Measurements from ENCODE around the gene TMEM50B.
"Not testable (repeated sequence)": the region's sequence is repeated elsewhere in the genome, so short reads cannot be mapped to it uniquely, and the experiment has no call there.

TMEM50B gene

DNA sequence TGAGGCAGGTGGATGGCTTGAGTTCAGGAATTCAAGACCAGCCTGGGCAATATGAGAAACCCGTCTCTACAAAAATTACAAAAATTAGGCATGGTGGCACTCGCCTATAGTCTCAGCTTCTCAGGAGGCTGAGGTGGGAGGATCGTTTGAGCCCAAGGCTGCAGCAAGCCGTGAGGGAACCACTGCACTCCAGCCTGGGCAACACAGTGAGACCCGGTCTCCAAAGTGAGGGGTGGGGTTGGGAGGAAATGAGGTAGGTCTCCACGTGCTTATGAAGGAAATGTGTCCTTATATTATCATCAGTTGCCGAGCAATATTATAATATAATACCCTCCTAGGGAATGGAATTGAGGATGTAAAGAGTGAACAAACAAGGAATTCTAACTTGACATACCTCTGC is 2.7 kb downstream of the TMEM50B start:
- DNase-seq, result no peak

DNA sequence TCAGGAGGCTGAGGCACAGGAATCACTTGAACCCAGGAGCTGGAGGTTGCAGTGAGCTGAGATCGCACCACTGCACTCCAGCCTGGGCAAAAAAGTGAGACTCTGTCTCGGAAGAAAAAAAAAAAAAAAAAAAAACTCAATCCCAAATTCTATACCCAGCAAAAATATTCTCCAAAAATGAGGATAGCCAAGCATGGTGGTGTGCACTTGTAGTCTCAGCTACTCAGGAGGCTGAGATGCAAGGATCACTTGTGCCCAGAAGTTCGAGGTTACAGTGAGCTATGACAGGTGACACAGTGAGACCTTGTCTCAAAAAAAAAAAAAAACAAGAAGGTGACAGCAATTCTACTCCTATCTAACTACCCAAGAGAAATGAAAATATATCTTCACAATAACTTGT is 6.4 kb downstream of the TMEM50B start:
- DNase-seq, result no peak

DNA sequence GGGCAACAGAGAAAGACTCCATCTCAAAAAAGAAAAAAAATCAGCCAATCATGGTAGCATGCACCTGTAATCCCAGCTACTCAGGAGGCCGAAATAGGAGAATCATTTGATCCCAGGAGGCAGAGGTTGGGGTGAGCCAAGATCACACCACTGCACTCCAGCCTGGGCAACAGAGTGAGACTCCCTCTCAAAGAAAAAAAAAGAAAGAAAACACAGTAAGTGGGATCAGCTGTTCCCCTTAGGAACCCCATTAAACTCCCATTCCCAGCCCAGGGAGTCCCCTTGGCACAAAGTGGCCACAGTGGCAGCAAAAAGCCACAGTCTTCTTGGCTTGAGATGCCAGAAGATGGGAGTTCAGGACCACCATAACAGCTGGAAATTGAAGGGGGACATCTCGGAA is 9.1 kb downstream of the TMEM50B start:
- DNase-seq, result no peak

DNA sequence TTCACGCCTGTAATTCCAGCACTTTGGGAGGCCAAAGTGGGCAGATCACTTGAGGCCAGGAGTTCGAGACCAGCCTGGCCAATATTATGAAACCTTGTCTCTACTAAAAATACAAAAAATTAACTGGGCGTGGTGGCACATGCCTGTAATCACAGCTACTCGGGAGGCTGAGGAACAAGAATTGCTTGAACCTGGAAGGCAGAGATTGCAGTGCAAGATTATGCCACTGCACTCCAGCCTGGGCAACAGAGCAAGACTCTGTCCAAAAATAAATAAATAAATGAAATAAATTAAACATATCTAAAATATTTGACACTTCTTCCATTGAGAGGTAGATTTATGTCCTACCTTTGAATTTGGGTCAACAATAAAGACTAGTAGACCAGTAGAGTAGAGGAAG is 10.6 kb downstream of the TMEM50B start:
- DNase-seq, result not testable (repeated sequence)

DNA sequence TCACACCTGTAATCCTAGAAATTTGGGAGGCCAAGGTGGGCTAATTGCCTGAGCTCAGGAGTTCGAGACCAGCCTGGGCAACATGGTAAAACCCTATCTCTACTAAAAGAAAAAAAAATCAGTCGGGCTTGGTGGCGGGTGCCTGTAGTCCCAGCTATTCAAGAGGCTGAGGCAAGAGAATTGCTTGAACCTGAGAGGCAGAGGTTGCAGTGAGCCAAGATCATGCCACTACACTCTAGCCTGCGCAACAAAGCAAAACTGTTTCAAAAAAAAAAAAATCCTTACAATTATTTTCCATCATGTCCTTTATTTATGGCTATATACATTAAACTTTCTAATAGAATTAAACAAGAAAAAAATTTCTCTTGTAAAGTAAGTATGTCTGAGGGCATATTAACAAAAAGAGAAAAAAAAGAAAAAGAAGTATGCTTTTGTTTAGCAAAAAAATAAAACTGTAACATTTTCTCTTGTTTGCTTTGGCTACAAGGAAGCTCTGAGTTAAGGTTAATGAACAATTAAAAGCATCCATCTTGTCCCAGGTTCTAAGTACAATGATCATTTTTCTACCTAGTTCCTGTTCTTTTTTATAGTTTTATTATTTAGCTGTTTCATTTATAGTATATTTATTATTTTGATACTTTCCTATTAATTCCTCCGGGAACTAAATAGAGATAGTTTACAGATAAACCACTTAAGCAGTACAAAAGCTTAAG is 18.1 kb downstream of the TMEM50B start:
- DNase-seq, result no peak

DNA sequence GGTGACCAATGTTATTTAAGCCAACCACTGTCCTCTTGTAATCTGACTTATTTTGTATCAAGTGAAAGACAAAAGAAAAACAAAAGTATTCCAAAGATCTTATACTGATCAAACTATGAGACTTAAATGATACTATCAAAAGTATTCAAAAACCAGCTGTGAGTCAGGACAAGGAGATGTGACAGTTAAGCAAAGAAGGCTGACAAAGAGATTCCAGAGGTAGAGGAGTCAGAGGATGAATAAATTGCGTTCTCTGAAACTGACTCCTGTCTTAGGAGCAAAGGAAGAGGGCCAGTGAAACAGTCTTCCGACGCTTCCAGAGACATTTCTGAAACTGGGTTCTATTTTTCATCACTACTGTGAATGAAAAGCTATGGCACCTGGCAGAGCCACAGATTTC is 20.9 kb downstream of the TMEM50B start:
- DNase-seq, result no peak

DNA sequence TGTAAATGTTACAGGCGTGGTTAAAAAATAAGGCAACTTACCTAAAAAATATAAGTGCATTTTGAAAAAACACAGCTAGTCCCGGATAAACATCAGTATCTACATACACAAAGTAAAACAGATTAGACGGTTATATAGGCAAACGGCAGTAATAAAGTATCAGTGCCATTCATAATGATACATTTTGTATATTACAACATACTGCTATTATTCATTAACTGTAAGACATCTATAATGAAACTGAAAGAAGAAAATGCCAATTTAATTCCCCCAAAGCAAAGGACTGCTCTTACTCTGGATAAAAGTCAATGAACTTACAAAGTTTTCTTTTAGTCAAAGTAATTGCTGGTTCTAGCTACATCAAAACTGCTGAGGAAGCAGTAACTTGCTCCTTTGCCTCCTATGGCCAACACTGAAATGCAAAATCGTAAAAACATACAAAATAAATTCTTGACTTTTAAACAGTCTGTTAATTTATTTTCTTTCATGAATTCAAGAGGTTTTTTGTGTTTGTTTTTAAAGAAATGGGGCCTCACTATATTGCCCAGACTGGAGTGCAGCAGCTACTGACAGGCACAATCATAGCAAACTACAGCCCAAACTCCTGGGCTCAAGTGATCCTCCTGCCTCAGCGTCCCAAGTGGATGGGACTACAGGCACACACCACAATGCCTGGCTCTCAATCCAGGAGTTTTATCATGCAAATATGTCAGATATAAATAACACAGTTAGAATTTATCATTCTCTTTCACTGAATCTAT is 23.9 kb downstream of the TMEM50B start:
- DNase-seq, result no peak

DNA sequence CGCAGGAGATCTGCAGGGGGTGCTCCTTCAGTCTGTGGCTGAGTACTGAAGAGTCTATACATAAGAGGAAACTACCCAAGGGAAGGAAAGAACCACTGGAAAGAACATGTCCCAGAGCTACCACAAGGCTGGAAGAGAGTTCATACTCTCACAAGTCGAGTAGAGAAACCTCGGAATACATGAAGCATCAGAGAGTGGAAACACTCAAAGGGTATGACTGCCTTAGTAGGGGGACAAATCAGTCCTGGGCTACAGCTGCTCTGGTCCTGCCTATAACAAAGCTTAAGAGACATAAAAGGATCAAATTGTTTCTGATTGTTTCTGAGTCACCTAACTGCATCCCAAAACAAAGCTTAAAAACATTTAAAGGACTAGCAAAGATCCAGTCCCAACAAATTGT is 27.4 kb downstream of the TMEM50B start:
- DNase-seq, result no peak

DNA sequence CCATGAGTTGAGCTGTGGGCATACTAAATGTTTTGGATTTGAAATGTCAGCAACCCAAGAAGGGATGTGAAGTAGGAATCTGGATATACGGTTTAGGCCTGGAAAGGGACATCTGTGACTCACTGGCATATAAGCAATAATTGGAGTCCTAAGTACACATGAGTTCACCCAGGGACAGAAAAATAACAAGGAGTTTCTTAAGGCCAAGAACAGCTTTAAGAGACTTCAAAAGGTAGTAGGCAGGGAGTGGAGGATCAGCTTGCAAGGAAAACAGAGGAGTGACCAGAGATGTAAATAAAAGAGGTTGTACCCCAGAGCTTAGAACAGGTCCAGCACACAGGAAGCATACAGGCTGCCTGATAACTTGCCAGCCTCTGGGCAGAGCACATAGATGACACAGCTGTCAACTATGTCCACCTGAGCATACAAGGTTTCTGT is 28.1 kb downstream of the TMEM50B start:
- DNase-seq, result no peak

DNA sequence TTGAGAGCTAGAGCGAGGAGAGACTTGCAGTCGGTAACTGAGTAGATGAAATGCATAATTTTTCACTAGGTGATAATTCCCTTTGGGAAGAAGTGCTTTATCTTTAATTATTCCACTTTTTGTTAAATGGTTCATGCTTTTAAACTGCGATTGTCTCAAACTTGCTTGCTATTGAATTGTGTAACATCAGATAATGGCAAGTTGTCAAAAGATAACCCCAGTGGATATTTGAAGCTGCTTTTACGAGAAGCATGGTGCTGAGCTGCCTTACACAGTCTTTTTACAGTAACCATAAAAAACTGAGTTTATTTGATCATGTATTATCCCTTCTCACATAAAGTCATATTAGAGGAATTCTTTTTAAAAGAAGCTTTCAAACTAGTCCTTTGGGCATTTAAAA is 30.2 kb downstream of the TMEM50B start:
- no peak for DNase-seq

DNA sequence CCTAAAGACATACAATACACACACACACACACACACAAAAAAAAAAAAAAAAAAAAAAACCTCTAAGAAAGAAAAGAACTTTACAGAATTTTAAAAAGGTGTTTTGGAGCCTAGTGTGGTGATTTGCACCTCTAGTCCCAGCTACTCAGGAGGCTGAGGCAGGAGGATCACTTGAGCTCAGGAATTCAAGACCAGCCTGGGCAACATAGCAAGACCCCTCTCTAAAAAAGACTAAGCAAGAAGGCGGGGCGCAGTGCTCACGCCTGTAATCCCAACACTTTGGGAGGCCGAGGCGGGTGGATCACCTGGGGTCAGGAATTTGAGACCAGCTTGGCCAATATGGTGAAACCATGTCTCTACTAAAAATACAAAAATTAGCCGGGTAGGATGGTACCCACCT is 33.2 kb downstream of the TMEM50B start:
- not testable (repeated sequence) for DNase-seq

DNA sequence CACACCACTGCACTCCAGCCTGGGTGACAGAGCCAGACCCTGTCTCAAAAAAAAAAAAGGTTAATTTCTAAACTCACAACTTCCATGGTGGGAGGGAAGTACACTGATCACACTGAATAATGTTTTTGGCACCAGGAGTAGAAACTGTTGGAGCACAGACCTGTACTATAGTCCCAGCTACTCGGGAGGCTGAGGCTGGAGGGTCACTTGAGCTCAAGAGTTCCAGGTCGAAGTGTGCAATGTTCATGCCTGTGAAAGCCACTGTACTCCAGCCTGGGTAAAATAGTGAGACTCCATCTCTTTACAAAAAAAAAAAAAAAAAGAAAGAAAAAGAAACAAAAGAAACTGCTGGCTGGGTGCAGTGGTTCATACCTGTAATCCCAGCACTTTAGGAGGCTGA is 35.3 kb downstream of the TMEM50B start:
- no peak for DNase-seq

DNA sequence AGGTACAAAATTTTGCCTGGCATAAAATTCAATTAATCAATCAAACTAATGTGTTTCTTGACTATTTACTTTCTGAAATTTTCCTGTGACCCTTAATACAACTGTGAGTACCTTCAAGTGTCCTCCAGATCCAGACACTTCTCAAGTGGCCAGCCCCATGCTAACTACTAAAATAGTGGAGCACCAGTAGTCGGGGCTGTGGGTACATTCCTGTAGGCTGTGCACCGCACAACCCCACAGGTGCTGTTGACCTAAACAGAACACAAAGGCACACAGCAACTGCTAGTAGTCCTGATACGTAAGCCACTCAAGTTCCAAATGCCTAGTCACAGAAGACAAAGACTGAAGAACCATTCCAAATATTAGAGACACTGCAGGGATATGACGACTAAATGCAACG is 36.6 kb downstream of the TMEM50B start:
- DNase-seq, result no peak

DNA sequence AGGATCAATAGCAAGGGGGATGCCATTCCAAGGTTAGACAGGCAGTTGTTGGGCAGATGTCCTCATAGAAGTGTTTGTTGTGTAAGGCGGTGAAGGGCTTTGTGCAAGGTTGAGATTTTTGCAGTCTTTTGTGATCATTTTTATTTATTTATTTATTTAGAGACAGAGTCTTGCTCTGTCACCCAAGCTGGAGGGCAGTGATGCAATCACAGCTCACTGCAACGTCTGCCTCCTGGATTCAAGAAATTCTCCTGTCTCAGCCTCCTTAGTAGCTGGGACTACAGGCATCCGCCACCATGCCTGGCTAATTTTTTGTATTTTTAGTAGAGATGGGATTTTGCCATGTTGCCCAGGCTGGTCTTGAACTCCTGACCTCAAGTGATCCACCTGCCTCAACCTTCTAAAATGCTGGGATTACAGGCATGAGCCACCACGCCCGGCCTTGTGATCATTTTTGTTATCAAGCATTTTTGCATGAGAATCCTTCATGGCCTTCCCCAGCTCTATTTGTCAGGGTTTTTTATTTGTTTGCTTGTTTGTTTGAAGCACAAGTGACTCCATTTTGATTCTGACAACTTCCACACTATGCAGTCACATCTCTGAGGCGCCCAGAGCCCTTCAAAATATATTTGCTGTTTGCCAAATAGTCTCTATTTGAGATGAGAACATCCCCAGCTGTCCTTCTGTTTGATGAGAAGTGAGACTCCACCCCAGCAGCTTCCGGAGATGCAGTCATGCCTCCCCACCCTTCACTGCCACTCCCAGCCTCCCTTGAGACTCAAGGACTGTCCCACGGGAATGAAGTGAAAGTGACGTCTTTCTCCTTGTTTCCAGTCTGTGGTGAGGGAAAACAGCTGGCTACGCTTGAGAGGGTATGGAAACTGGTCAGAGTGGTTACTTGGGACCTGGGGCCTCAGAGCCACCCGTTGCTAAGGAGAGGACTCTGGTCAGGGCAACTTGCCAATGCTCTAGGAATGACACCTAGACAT is 38.0 kb downstream of the TMEM50B start:
- DNase-seq, result no peak

DNA sequence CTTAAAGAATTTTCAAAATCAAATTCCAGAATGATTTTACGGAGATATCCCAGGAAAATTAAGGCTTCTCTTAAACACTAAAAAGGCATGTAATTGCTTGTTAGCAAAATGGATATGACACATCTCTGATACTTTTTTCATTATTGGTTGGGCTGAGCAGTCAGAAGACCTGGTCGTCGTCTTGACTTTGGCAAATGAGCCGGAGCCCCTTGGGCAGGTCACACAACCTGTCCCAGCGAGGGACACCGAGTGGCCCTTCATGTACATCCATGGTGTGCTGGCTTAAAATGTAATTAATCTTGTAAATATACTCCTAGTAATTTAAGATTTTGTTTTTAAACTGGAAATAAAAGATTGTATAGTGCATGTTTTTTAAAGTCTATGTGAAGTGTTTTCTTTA is 42.6 kb downstream of the TMEM50B start:
- DNase-seq, result no peak

DNA sequence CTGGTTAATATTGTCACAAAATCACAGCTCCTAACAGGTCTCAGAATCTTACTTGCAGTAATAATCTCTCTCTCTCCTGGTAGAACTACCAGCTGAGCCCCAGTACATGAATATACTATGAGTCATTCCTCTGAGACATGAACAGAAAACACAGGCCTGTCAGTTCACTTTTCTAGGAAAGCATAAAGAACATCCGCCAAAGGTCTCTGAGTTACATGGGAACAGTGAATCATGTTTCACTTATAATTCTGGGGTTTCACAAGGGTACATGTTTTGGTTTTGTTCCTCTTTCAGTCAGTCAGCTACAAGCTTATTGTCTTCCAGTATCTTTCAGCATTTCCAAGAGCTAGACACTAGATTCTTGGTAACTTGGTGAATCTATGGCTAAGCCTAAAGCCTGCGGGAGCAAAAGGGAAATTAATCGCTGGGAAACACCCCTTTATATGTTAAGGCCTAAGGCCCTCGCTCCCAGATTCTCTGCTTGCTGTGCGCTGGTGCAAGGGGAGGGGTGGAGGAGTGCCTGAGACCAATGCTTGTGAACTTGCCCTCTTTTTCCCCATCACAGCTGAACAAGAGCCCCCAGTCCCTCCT is 44.9 kb downstream of the TMEM50B start:
- peak in 1 of 2 experiments; percentile 69 for DNase-seq

DNA sequence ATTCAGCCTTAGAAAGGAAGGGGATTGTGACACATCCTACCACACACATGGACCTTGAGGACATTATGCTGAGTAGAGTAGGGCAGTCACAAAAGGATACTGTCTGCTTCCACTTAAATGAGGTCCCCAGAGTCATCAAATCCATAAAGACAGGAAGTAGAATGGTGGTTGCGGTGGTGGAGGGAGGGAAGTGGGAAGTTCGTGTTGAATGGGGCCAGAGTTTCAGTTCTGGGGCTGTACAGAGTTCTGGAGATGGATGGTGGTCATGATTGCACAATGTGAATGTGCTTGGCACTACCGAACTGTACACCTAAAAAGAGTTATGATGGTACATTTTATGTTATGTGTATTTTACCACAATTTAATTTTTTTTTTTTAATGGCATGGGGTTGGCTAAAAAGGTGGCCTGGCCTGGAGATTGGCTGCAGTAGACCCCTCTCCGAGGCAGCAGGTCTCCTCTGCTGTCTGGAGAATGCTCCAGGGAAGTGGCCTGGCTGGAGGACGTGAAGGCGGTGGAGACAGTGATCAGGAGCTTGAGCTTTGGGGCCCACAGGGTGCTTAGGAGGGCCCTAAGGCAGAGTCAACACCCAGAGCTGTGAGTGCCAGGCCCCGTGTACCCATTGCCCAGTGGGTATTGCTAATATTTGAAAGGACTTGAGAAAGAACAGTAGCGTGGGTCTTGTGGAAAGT is 46.2 kb downstream of the TMEM50B start:
- DNase-seq, result no peak

DNA sequence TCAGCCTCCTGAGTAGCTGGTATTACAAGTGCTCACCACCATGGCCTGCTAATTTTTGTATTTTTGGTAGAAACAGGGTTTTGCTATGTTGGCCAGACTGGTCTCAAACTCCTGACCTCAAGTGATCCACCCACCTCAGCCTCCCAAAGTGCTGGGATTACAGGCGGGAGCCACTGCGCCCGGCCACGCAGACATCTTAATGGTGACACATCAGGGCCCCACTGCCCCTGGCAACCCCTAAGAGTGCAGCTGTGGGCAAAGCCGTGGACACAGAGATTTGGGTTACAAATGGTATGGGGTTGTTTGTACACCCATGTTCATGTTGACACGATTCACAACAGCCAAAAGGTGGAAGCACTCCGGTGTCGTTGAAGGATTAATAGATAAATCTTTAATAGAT is 46.8 kb downstream of the TMEM50B start:
- DNase-seq, result no peak

DNA sequence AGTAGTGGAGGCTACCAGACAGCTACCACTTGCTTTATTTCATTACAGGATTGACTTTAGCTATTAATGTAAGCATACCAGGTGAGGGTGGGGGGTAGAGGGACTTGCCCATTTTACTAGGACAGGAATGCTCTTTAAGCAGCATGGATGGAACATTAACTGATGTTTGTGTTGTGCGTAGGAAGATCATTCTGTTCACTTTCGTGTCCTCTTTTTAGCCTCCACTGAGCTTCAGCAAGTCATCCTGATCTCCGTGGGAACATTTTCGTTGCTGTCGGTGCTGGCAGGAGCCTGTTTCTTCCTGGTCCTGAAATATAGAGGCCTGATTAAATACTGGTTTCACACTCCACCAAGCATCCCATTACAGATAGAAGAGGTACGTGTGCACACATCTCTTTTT is 47.3 kb downstream of the TMEM50B start:
- no peak for DNase-seq

DNA sequence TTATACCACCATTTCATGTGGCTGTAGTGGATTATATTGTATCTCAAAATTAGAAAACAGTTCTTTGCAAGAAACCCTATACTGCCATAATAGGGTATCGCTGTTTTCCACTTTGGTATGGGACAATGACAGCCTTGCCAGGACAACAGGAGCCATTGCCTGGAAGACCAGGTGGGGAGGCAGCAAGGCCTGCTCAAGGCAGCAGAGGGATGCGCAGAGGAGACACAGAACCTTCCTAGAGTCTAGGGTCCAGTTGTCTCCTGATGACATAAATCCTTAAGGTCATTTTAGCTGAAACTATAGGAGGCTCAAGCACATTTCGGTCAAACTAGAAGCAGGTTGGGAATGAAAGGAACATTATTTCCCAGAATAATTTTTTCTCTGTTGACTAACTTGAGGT is 48.9 kb downstream of the TMEM50B start:
- DNase-seq, result no peak

DNA sequence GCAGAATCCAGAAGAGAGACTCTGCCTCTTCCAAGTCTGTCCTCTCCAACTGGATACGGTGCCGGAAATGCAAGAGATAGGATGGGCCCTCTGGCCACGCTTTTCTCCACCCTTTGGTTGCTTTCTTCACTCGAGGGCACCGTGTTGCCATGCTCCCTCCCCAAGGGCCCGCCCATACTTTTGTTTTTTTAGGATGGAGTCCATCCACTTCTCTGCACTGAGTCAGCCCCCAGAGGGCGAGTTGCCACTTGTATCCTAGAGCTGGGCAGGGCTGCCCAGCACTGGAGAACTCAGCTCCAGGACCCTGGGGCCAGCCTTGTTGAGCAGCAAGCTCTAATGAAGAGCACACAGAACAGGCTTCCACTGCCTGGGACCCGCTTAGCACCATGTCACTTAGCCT is 51.1 kb downstream of the TMEM50B start:
- DNase-seq, result peak in 1 of 2 experiments; percentile 11

DNA sequence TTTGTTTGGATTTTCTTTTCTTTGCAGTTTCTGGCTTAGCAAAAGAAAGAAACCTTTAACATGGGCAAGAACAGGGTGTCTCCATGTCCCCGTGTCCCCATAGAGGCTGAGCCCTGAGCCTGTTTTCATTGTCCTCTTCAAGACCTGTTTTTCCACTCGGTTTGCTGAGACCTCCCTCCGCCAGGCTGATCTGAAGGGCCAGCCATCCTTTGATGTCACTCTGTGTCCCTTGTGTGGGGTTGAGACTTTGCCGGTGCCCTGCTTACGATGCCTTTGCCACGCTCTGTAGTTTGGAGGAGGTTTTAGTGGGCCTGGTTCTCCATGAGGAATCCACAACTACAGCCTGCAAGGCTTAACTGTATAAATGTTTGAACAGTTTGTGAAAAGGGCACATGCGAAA is 52.7 kb downstream of the TMEM50B start:
- no peak for DNase-seq
